GM18951 (cell line): ENCODE results near the gene ST6GALNAC1.

Experiments
- POLR2A ChIP-seq: IDR thresholded peaks from 4 replicates; pipeline ENCODE4 v1.6.1; 2011; ENCODE audit warnings: mild to moderate bottlenecking; ENCODE audit not compliant: insufficient read length, insufficient read depth; ENCODE audit errors: extremely low read depth
- in situ Hi-C: fragments of 300-500 bp; cut with MboI; formaldehyde crosslinking; loops from one replicate; pipeline ENCODE4 v1.12.0; 2022; ENCODE audit warnings: low sequenced_read_pairs, mixed read lengths, inconsistent platforms; ENCODE audit not compliant: unreplicated experiment

The ST6GALNAC1 gene

GRCh38 chr17:76582660-76583059 lies 60.9 kb downstream of the ST6GALNAC1 start:
- no peak for TF ChIP-seq POLR2A
- in situ Hi-C loops = no loop called here

GRCh38 chr17:76581515-76581914 lies 62.0 kb downstream of the ST6GALNAC1 start:
- TF ChIP-seq POLR2A = no peak
- in situ Hi-C loops = no loop called here

- TF ChIP-seq POLR2A = no peak
- in situ Hi-C loops = no loop called here
These were observed 64.3 kb downstream of the ST6GALNAC1 start for GRCh38 chr17:76579281-76579680.

DNA sequence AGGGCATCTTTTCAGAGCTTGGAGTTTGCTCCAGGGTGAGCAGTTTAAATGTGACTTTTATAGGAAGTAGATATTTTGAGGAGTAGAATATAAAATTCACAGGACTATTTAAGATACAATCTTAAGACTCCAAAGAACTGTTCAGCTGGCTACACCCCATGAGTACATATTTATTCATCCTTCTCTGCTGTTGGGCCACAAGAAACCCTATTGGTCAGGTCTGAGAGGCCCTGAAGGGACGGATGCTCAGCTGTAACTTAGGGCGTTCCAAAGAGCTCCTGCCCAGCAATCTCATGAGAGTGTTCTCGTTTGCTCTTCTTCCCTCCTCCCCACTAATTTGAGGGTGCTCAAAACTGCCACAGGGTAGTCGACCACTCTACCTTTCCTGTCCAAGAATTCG lies 65.2 kb downstream of the ST6GALNAC1 start:
- in situ Hi-C loops = no loop called here
- TF ChIP-seq POLR2A = no peak

GRCh38 chr17:76577876-76578275 lies 65.7 kb downstream of the ST6GALNAC1 start:
- TF ChIP-seq POLR2A = no peak
- in situ Hi-C loops = no loop called here

DNA sequence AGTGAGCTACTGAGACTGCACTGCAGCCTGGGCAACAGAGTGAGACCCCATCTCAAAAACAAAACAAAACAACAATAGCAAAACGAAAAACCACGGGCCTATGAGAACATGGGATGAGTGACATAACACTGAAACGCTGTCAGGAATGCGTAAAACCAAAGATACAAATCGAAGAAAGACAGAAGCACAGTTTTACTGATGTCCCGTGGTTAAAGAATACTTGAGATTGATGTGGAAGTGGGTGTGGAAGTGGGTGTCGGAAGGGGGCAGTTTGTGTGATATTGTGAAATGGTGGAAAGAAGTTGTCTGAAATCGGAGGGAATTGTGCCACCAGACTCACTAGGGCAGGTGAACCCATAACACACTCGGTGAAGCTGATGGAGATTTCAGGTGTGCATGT lies 67.4 kb downstream of the ST6GALNAC1 start:
- in situ Hi-C loops = no loop called here

DNA sequence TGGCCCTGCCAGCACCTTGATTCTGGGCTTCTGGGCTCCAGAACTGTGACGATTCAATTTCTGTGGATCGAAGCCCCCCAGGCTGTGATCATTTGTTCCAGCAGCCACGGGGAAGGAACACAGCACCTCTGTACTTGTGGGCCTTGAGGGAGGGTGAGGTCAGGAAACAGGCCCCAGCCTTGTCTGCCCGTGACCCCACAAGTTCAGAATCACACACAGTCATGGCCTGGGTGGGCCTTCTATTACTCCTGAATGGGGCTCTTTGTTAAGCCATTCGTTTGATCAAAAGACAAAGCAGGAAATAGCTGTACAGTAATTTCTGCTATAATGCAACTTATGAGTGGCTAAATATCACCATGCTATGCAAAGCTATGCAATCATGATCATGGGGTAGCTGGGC lies 68.0 kb downstream of the ST6GALNAC1 start:
- TF ChIP-seq POLR2A = no peak
- in situ Hi-C loops = no loop called here

More for the DNA sequence above, 67.4 kb downstream of the ST6GALNAC1 start:
- no peak for TF ChIP-seq POLR2A
